Uterus (tissue), 2 donors: ENCODE results near the gene NWD2.

Experiments
- POLR2A ChIP-seq, 2 donors: fragments of 450-650 bp; IDR thresholded peaks; one replicate each; pipeline ENCODE4 v1.6.1; 2016; ENCODE audit warnings: antibody characterized with exemption in 2 of 2, mild to moderate bottlenecking in 1 of 2, moderate library complexity in 1 of 2
- TF ChIP-seq, protein P1 (sequence below), 4 experiments: fragments of 200-600 bp in 2 of 4; fragments of 450-650 bp in 2 of 4; sonication (generic) in 2 of 4; IDR thresholded peaks; one replicate each; pipeline ENCODE4 v1.5.1; 2016 to 2019; ENCODE audit warnings: antibody characterized with exemption in 4 of 4, mild to moderate bottlenecking in 2 of 4, moderate library complexity in 1 of 4

DNA sequence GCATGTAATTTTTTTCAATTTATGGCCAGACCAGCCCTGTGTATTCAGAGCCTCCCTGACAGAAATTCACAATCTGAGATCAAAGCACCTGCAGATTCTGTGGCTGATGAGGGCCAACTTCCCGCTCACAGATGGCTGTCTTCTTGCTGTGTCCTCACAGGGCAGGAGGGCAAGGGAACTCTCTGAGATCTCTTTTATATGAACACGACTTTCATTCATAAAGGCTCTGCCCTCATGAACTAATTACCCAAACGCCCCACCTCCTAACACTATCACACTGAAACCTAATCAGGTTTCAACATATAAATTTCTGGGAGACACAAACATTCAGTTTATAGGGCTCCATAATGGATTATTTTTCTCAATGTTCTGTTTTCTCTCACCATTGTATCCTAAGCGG lies 192.6 kb downstream of the NWD2 start:
- TF ChIP-seq, protein P1, sequence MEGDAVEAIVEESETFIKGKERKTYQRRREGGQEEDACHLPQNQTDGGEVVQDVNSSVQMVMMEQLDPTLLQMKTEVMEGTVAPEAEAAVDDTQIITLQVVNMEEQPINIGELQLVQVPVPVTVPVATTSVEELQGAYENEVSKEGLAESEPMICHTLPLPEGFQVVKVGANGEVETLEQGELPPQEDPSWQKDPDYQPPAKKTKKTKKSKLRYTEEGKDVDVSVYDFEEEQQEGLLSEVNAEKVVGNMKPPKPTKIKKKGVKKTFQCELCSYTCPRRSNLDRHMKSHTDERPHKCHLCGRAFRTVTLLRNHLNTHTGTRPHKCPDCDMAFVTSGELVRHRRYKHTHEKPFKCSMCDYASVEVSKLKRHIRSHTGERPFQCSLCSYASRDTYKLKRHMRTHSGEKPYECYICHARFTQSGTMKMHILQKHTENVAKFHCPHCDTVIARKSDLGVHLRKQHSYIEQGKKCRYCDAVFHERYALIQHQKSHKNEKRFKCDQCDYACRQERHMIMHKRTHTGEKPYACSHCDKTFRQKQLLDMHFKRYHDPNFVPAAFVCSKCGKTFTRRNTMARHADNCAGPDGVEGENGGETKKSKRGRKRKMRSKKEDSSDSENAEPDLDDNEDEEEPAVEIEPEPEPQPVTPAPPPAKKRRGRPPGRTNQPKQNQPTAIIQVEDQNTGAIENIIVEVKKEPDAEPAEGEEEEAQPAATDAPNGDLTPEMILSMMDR (IDR thresholded peaks at IDR 0.05): no peak
- TF ChIP-seq POLR2A (IDR thresholded peaks at IDR 0.05): no peak
